Astrocyte (in vitro differentiated cells and primary cell): ENCODE data around the gene RBM17. TPM values are rescaled to one million over a fixed set of nuclear protein-coding genes. Genes with fewer than 3 reads are reported as not detected.

Experiments
- DNase-seq: peaks from one replicate; pipeline ENCODE4 v3.0.0-alpha.2; 2010; ENCODE audit warnings: low read depth
- FAIRE-seq: peaks from 2 replicates; lab custom pipeline; 2011; peaks lifted over from hg19 to GRCh38; lab: Jason Lieb, UNC
- H2AFZ ChIP-seq: 2 replicates; pipeline ENCODE4 v1.6.0; 2012; ENCODE audit warnings: low read depth, low read length, inconsistent platforms
- H3K27ac ChIP-seq: 2 replicates; pipeline ENCODE4 v1.5.1; 2011; ENCODE audit warnings: low read depth, low read length, inconsistent platforms
- H3K27me3 ChIP-seq: 2 replicates; pipeline ENCODE4 v1.6.0; 2011; ENCODE audit warnings: low read length, inconsistent platforms; ENCODE audit not compliant: insufficient read depth
- H3K36me3 ChIP-seq: 2 replicates; pipeline ENCODE4 v1.5.1; 2011; ENCODE audit warnings: low read length, inconsistent platforms; ENCODE audit not compliant: insufficient read depth
- H3K4me1 ChIP-seq: 2 replicates; pipeline ENCODE4 v1.5.1; 2011; ENCODE audit warnings: low read length, inconsistent platforms; ENCODE audit not compliant: insufficient read depth
- H3K4me2 ChIP-seq: 2 replicates; pipeline ENCODE4 v1.6.0; 2012; ENCODE audit warnings: low read length, inconsistent platforms
- H3K4me3 ChIP-seq: 2 replicates; pipeline ENCODE4 v1.5.1; 2011; ENCODE audit warnings: low read depth, mild to moderate bottlenecking, low read length, inconsistent platforms; ENCODE audit not compliant: insufficient read depth
- H3K79me2 ChIP-seq: 2 replicates; pipeline ENCODE4 v1.6.0; 2012; ENCODE audit warnings: mild to moderate bottlenecking, low read length, inconsistent platforms; ENCODE audit not compliant: insufficient read depth
- H3K9ac ChIP-seq: 2 replicates; pipeline ENCODE4 v1.6.0; 2012; ENCODE audit warnings: mild to moderate bottlenecking, low read length, inconsistent platforms
- H3K9me3 ChIP-seq: 2 replicates; pipeline ENCODE4 v1.5.1; 2012; ENCODE audit warnings: low read depth, mild to moderate bottlenecking, low read length, inconsistent platforms; ENCODE audit not compliant: insufficient read depth
- H4K20me1 ChIP-seq: 2 replicates; pipeline ENCODE4 v1.6.0; 2012; ENCODE audit warnings: low read length, inconsistent platforms; ENCODE audit not compliant: insufficient read depth
- H3K27ac Mint-ChIP-seq: one replicate; pipeline ENCODE4 v1.8.0; 2021; ENCODE audit warnings: mild to moderate bottlenecking, mixed read lengths; ENCODE audit not compliant: unreplicated experiment
- H3K27me3 Mint-ChIP-seq: one replicate; pipeline ENCODE4 v1.8.0; 2021; ENCODE audit warnings: low read depth, mixed read lengths; ENCODE audit not compliant: unreplicated experiment
- H3K36me3 Mint-ChIP-seq: one replicate; pipeline ENCODE4 v1.8.0; 2021; ENCODE audit warnings: low read depth, mixed read lengths; ENCODE audit not compliant: unreplicated experiment
- H3K4me1 Mint-ChIP-seq: one replicate; pipeline ENCODE4 v1.8.0; 2021; ENCODE audit warnings: low read depth, mixed read lengths; ENCODE audit not compliant: unreplicated experiment
- H3K4me3 Mint-ChIP-seq: one replicate; pipeline ENCODE4 v1.8.0; 2021; ENCODE audit warnings: mild to moderate bottlenecking, moderate library complexity, mixed read lengths; ENCODE audit not compliant: unreplicated experiment
- H3K9me3 Mint-ChIP-seq: one replicate; pipeline ENCODE4 v1.8.0; 2021; ENCODE audit warnings: mild to moderate bottlenecking, mixed read lengths; ENCODE audit not compliant: unreplicated experiment
- CTCF ChIP-seq: IDR thresholded peaks from 2 replicates; pipeline ENCODE4 v1.5.1; 2011; ENCODE audit warnings: low read depth, mild to moderate bottlenecking, inconsistent platforms, low read length, moderate library complexity; ENCODE audit not compliant: insufficient read depth
- EZH2 ChIP-seq: IDR thresholded peaks from 2 replicates; pipeline ENCODE4 v1.6.1; 2012; ENCODE audit warnings: mild to moderate bottlenecking, low read length, inconsistent platforms; ENCODE audit not compliant: insufficient read depth
- total RNA-seq: library from RNA; stranded (reverse); gene quantifications from 2 replicates; pipeline ENCODE4 v1.2.1, GENCODE V29; 2021

RBM17 gene
- total RNA-seq, 1 donor from 2014 or later: 71.3 TPM

GRCh38 chr10:6128087-6128486 lies 39.3 kb downstream of the RBM17 start:
- Histone ChIP-seq H3K9ac (no peak overlapping the region), H3K9me3 (no peaks in the 10 kb centered on the region), H3K27ac (no peak overlapping the region), H2AFZ (no peak overlapping the region), H3K79me2 (no peaks in the 10 kb centered on the region), H3K4me2 (no peak overlapping the region), H3K4me1 (peaks cover 14% of the 10 kb centered on the region), H3K27me3 (no peaks in the 10 kb centered on the region), H4K20me1 (no peaks in the 10 kb centered on the region), H3K4me3 (no peak overlapping the region), H3K36me3 (no peaks in the 10 kb centered on the region)
- no peak for DNase-seq
- TF ChIP-seq CTCF: no peak
- no peak for TF ChIP-seq EZH2
- FAIRE-seq: no peak
- Mint-ChIP-seq H3K9me3 (no peaks in the 10 kb centered on the region), H3K27ac (no peak overlapping the region), H3K36me3 (no peaks in the 10 kb centered on the region), H3K4me1 (peaks cover 39% of the 10 kb centered on the region), H3K27me3 (no peaks in the 10 kb centered on the region), H3K4me3 (no peak overlapping the region)

GRCh38 chr10:6128591-6129251 lies 39.9 kb downstream of the RBM17 start:
- peaks cover 34% of the 10 kb centered on the region for H3K4me1 Mint-ChIP-seq
- H3K27me3 Mint-ChIP-seq: no peaks in the 10 kb centered on the region
- peak overlapping the region; percentile 75 for H3K4me2 ChIP-seq
- peak overlapping the region; percentile 45 for H2AFZ ChIP-seq
- peak overlapping the region; percentile 30 for H3K4me3 ChIP-seq
- H3K79me2 ChIP-seq: no peaks in the 10 kb centered on the region
- H3K27ac Mint-ChIP-seq: no peak overlapping the region
- peaks cover 14% of the 10 kb centered on the region for H3K4me1 ChIP-seq
- no peaks in the 10 kb centered on the region for H3K36me3 ChIP-seq
- H3K9me3 ChIP-seq: no peaks in the 10 kb centered on the region
- TF ChIP-seq CTCF: no peak
- TF ChIP-seq EZH2: no peak
- no peaks in the 10 kb centered on the region for H3K36me3 Mint-ChIP-seq
- H3K27ac ChIP-seq: no peak overlapping the region
- no peaks in the 10 kb centered on the region for H3K27me3 ChIP-seq
- H3K9me3 Mint-ChIP-seq: no peaks in the 10 kb centered on the region
- H3K4me3 Mint-ChIP-seq: no peak overlapping the region
- DNase-seq: no peak
- no peak for FAIRE-seq
- no peaks in the 10 kb centered on the region for H4K20me1 ChIP-seq
- no peak overlapping the region for H3K9ac ChIP-seq

DNA sequence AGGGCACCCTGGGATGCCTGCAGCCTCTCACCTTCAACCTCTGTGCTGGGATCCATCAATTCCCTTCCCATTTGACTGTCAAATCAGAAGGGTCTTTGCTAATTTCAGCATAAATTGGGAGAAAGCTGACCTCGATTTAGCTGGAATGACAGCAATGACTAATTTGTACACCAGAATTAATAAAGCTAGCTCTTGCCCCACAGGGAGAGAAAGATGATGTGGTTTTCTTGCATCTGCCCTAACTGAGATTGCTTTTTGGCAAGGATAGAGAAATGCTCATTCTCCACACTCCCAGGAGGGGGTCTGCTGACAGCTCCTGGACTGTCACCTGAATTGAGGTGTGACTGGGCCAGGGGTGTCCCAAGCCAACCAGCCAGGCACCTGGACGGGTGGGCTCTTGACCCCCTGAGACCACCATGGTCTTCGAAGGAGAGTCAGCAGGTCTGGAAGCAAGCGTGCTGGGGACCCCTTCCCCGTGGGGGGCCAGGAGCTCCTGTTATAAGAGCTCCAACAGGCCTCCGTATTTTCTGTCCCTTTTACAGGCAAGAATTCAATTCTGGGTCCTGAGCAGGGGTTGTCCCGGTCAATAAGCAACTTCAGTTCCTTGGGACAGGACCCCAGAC lies 42.1 kb downstream of the RBM17 start:
- Mint-ChIP-seq H3K27me3 (no peaks in the 10 kb centered on the region), H3K4me1 (peaks cover 26% of the 10 kb centered on the region), H3K36me3 (no peaks in the 10 kb centered on the region), H3K9me3 (no peaks in the 10 kb centered on the region), H3K27ac (no peak overlapping the region), H3K4me3 (no peak overlapping the region)
- no peak overlapping the region for H2AFZ ChIP-seq
- no peak overlapping the region for H3K9ac ChIP-seq
- H4K20me1 ChIP-seq: no peaks in the 10 kb centered on the region
- H3K36me3 ChIP-seq: no peaks in the 10 kb centered on the region
- no peak overlapping the region for H3K27ac ChIP-seq
- FAIRE-seq (no peak), DNase-seq (no peak)
- H3K4me3 ChIP-seq: no peak overlapping the region
- H3K4me1 ChIP-seq: peaks cover 15% of the 10 kb centered on the region
- H3K27me3 ChIP-seq: no peaks in the 10 kb centered on the region
- no peaks in the 10 kb centered on the region for H3K9me3 ChIP-seq
- no peaks in the 10 kb centered on the region for H3K79me2 ChIP-seq
- TF ChIP-seq CTCF (no peak), EZH2 (no peak)
- H3K4me2 ChIP-seq: no peak overlapping the region
